ENCODE data around the gene LRRC42. TPM values are rescaled to one million over a fixed set of nuclear protein-coding genes. Genes with fewer than 3 reads are reported as not detected.
A peak's percentile ranks its signal among the peaks of the same experiment; 100 is the strongest.

Gene LRRC42
- total and polyA plus RNA-seq, 9 of the 15 experiments (the other 6 are each of a cell fraction or from before 2014, with no cell fraction given) = 17.3 to 51.9 (median 35.5) TPM

DNA sequence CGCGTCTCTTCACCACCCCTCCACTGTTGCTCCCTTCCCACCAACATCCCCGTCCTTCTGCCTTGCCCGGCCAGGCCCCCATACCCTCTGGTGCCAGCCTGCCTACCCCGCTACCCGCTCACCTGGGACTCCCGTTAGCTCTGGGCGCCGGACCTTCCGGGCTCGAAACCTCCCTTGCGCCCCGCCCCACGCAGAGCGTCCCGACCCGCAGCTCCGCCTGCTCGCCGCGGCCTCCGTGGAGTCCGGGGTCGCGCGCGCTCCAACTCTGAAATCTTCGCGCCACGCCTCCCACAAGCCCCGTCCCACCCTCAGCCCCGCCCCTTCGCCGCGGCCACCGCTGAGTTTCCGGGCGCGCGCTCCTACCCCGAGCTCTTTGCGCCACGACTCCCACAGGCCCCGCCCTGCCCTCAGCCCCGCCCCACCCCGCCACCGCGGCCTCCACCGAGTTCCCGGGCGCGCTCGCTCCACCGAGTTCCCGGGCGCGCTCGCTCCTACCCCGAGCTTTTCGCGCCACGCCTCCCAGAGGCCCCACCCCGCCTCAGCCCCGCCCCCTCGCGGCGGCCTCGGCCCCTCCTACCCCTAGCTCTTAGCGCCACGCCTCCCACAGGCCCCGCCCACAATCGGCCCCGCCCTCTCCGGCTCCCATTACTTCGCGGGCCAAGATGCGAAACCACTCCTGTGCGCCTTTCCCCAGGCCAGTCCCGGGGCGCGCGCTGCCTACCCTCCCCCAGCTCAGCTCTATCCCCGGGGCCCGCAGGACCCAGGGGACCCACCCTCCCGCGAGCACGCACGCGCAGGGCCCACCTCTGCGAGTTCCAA lies 508 bp upstream of the LRRC42 start, which contains the start of gene IFT25 (continued):
- TF ChIP-seq, protein P1, sequence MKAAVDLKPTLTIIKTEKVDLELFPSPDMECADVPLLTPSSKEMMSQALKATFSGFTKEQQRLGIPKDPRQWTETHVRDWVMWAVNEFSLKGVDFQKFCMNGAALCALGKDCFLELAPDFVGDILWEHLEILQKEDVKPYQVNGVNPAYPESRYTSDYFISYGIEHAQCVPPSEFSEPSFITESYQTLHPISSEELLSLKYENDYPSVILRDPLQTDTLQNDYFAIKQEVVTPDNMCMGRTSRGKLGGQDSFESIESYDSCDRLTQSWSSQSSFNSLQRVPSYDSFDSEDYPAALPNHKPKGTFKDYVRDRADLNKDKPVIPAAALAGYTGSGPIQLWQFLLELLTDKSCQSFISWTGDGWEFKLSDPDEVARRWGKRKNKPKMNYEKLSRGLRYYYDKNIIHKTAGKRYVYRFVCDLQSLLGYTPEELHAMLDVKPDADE (conservative IDR thresholded peaks at IDR 0.05; ENCODE audit: control insufficient read depth, low read depth, low read length) = peak; percentile 68; the same call in 1 of the 2 replicates
- TF ChIP-seq ZFP1 (CRISPR knock-in tag; IDR thresholded peaks at IDR 0.05) = no peak
- TF ChIP-seq ZNF121 (CRISPR knock-in tag; conservative IDR thresholded peaks at IDR 0.05) = no peak
- TF ChIP-seq, protein P2, sequence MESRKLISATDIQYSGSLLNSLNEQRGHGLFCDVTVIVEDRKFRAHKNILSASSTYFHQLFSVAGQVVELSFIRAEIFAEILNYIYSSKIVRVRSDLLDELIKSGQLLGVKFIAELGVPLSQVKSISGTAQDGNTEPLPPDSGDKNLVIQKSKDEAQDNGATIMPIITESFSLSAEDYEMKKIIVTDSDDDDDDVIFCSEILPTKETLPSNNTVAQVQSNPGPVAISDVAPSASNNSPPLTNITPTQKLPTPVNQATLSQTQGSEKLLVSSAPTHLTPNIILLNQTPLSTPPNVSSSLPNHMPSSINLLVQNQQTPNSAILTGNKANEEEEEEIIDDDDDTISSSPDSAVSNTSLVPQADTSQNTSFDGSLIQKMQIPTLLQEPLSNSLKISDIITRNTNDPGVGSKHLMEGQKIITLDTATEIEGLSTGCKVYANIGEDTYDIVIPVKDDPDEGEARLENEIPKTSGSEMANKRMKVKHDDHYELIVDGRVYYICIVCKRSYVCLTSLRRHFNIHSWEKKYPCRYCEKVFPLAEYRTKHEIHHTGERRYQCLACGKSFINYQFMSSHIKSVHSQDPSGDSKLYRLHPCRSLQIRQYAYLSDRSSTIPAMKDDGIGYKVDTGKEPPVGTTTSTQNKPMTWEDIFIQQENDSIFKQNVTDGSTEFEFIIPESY (CRISPR knock-in tag; IDR thresholded peaks at IDR 0.05) = 0 out of 2 replicates have a peak, but pooled peaks have one; percentile 5
- TF ChIP-seq, protein P3, sequence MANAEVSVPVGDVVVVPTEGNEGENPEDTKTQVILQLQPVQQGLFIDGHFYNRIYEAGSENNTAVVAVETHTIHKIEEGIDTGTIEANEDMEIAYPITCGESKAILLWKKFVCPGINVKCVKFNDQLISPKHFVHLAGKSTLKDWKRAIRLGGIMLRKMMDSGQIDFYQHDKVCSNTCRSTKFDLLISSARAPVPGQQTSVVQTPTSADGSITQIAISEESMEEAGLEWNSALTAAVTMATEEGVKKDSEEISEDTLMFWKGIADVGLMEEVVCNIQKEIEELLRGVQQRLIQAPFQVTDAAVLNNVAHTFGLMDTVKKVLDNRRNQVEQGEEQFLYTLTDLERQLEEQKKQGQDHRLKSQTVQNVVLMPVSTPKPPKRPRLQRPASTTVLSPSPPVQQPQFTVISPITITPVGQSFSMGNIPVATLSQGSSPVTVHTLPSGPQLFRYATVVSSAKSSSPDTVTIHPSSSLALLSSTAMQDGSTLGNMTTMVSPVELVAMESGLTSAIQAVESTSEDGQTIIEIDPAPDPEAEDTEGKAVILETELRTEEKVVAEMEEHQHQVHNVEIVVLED (CRISPR knock-in tag; IDR thresholded peaks at IDR 0.05) = peak; percentile 76
- TF ChIP-seq SMC3 (conservative IDR thresholded peaks at IDR 0.05; ENCODE audit: insufficient read depth, low read depth, low read length) = no peak
- TF ChIP-seq, protein P4, sequence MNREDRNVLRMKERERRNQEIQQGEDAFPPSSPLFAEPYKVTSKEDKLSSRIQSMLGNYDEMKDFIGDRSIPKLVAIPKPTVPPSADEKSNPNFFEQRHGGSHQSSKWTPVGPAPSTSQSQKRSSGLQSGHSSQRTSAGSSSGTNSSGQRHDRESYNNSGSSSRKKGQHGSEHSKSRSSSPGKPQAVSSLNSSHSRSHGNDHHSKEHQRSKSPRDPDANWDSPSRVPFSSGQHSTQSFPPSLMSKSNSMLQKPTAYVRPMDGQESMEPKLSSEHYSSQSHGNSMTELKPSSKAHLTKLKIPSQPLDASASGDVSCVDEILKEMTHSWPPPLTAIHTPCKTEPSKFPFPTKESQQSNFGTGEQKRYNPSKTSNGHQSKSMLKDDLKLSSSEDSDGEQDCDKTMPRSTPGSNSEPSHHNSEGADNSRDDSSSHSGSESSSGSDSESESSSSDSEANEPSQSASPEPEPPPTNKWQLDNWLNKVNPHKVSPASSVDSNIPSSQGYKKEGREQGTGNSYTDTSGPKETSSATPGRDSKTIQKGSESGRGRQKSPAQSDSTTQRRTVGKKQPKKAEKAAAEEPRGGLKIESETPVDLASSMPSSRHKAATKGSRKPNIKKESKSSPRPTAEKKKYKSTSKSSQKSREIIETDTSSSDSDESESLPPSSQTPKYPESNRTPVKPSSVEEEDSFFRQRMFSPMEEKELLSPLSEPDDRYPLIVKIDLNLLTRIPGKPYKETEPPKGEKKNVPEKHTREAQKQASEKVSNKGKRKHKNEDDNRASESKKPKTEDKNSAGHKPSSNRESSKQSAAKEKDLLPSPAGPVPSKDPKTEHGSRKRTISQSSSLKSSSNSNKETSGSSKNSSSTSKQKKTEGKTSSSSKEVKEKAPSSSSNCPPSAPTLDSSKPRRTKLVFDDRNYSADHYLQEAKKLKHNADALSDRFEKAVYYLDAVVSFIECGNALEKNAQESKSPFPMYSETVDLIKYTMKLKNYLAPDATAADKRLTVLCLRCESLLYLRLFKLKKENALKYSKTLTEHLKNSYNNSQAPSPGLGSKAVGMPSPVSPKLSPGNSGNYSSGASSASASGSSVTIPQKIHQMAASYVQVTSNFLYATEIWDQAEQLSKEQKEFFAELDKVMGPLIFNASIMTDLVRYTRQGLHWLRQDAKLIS (CRISPR knock-in tag; IDR thresholded peaks at IDR 0.05) = no peak
- 0 out of 2 replicates have a peak, but pooled peaks have one; percentile 37 for TF ChIP-seq SMARCC2 (IDR thresholded peaks at IDR 0.05; ENCODE audit: low read depth)
- TF ChIP-seq, protein P5, sequence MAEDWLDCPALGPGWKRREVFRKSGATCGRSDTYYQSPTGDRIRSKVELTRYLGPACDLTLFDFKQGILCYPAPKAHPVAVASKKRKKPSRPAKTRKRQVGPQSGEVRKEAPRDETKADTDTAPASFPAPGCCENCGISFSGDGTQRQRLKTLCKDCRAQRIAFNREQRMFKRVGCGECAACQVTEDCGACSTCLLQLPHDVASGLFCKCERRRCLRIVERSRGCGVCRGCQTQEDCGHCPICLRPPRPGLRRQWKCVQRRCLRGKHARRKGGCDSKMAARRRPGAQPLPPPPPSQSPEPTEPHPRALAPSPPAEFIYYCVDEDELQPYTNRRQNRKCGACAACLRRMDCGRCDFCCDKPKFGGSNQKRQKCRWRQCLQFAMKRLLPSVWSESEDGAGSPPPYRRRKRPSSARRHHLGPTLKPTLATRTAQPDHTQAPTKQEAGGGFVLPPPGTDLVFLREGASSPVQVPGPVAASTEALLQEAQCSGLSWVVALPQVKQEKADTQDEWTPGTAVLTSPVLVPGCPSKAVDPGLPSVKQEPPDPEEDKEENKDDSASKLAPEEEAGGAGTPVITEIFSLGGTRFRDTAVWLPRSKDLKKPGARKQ (CRISPR knock-in tag; IDR thresholded peaks at IDR 0.05) = no peak
- TF ChIP-seq HMG20B (CRISPR knock-in tag; IDR thresholded peaks at IDR 0.05) = 0 out of 2 replicates have a peak, but pooled peaks have one; percentile 40
- TF ChIP-seq, protein P6, sequence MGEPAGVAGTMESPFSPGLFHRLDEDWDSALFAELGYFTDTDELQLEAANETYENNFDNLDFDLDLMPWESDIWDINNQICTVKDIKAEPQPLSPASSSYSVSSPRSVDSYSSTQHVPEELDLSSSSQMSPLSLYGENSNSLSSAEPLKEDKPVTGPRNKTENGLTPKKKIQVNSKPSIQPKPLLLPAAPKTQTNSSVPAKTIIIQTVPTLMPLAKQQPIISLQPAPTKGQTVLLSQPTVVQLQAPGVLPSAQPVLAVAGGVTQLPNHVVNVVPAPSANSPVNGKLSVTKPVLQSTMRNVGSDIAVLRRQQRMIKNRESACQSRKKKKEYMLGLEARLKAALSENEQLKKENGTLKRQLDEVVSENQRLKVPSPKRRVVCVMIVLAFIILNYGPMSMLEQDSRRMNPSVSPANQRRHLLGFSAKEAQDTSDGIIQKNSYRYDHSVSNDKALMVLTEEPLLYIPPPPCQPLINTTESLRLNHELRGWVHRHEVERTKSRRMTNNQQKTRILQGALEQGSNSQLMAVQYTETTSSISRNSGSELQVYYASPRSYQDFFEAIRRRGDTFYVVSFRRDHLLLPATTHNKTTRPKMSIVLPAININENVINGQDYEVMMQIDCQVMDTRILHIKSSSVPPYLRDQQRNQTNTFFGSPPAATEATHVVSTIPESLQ (CRISPR knock-in tag; IDR thresholded peaks at IDR 0.05) = no peak
- TF ChIP-seq ZKSCAN8 (CRISPR knock-in tag; IDR thresholded peaks at IDR 0.05) = no peak
- TF ChIP-seq IFI16 (CRISPR knock-in tag; IDR thresholded peaks at IDR 0.05) = no peak

All from K562 (cell line).